Prostate gland (tissue), 2 donors: Measurements from ENCODE around the gene EFNA2.

Source experiments
- POLR2A ChIP-seq: fragments of 450-650 bp; IDR thresholded peaks from one replicate; pipeline ENCODE4 v1.6.1; 2016; ENCODE audit warnings: antibody characterized with exemption, mild to moderate bottlenecking
- POLR2AphosphoS5 ChIP-seq: sonication (generic); formaldehyde crosslinking; IDR thresholded peaks from one replicate; pipeline ENCODE4 v1.6.1; 2017; ENCODE audit warnings: antibody characterized with exemption
- TF ChIP-seq, protein P1 (sequence below), 4 experiments: fragments of 200-600 bp in 2 of 4; fragments of 450-650 bp in 2 of 4; sonication (generic) in 2 of 4; IDR thresholded peaks; 1 replicate in 3 of 4; 2 replicates in 1 of 4; pipeline ENCODE4 v1.5.1; 2016 to 2019; ENCODE audit warnings: antibody characterized with exemption in 4 of 4, mild to moderate bottlenecking in 2 of 4, moderate library complexity in 2 of 4

- TF ChIP-seq, protein P1, sequence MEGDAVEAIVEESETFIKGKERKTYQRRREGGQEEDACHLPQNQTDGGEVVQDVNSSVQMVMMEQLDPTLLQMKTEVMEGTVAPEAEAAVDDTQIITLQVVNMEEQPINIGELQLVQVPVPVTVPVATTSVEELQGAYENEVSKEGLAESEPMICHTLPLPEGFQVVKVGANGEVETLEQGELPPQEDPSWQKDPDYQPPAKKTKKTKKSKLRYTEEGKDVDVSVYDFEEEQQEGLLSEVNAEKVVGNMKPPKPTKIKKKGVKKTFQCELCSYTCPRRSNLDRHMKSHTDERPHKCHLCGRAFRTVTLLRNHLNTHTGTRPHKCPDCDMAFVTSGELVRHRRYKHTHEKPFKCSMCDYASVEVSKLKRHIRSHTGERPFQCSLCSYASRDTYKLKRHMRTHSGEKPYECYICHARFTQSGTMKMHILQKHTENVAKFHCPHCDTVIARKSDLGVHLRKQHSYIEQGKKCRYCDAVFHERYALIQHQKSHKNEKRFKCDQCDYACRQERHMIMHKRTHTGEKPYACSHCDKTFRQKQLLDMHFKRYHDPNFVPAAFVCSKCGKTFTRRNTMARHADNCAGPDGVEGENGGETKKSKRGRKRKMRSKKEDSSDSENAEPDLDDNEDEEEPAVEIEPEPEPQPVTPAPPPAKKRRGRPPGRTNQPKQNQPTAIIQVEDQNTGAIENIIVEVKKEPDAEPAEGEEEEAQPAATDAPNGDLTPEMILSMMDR (IDR thresholded peaks at IDR 0.05), result peak in 1 of 4 experiments; percentile 25
- peak; percentile 10 for TF ChIP-seq POLR2A
- TF ChIP-seq POLR2AphosphoS5, result peak; percentile 91
Observed at GRCh38 chr19:1245494-1246264, 40.0 kb upstream of the EFNA2 start.
